ENCODE measurements around the gene SSH2.

SSH2 gene

DNA sequence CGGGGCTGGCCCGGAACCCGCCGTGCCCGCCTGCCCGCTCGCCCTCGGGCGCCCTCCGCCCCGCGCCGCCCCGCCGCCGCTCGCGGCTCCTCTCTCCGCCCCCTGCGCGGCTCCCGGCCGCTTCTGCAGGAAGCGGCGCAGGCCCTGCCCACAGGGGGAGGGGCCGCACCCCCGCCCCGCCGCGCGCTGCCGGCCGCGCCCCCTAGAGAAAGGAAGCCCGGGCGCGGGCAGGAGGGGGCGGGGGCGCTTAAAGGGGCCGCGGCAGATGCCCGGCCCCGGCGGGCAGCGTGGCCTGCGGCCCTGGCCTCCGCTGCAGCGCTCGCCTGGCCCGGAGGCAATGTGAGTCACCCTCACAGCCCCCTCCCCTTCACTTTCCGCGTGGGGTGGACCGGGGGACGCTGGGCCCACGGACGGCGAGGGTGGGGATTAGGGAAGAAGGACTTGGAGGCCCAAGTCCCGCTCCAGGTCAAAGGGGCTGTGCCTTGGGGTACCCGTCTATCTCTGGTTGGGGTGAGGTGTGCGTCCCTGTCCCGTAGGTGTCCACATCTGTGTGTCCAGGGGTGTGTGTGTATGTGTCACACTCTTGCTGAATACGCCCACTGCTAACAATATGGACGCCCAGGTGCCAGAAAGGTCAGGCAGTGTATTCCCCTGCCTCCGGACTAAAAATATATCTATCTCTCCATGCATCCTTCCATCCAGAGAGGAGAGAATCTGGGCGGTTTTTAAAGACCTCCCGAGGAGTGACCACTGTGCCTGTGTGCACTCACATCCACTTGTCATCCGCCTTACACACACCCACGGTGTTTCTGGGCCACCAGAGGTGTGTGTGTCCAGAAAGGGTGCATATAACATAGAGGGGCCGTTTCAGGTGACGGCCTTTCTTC, 340.3 kb downstream of the SSH2 start, which contains the start of gene GIT1:
Gene GIT1 (minus strand): TSS at position 125 of the 887 bp plus-strand sequence. CDS start 270 bp downstream, outside the sequence.
- Histone ChIP-seq H3K79me2 (ENCODE audit: control insufficient read depth, insufficient read depth, low read length, unreplicated experiment) (peaks cover 42% of the 10 kb centered on the region), H3K4me3 (ENCODE audit: low read depth, low read length) (peak within 1 kb of the TSS; percentile 92), H3K27ac (ENCODE audit: low read depth, low read length) (peak within 1 kb of the TSS; percentile 34; the same call in 1 of the 2 replicates), H3K36me3 (ENCODE audit: insufficient read depth, low read length) (no peaks in the 10 kb centered on the region), H3K4me1 (ENCODE audit: control insufficient read depth, insufficient read depth, low read length, unreplicated experiment) (peaks cover 45% of the 10 kb centered on the region), H3K27me3 (ENCODE audit: insufficient read depth, low read length) (no peaks in the 10 kb centered on the region), H2AFZ (ENCODE audit: low read length, unreplicated experiment) (peak within 1 kb of the TSS; percentile 83)

DNA sequence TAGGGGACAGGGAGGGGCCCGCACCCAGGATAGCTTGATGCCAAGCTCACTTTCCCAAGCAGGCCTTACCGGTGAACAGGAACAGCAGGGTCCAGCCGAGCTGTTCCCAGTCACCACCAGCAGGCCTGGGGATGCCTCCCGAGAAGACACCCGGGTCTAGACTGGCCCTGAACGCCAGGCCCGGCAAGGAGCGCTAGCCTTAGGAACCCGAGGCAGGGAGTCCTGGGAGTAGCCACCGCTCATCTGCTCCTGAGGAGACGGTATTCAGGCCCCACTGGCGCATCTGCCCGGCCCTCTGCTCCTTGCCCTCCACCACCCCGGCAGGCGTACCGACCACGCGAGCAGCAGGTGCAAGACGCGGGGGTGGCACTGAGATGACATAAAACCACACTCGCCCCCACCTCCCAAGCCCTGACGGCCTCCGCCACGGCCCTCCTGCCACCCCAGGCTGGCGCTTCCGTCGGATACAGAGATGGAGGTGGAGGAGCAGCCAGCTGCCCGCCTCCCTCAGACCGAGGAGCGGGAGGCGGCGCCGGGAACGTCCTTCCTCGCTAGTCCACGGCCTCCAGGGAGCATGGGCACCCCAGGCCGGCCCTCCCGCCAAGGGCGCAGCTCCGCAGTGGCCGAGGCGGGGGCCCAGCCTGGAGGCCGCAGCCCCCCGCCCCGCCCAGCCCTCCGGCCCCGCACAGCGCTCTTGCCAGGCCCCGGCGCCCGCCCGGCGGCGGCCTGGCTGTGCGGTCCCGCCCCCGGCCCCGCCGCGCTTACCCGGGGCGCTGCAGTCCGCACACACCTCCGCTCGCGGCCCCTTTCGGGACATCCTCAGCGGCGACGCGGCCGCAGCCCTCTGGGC, 341.2 kb downstream of the SSH2 start:
- no peaks in the 10 kb centered on the region for H3K27me3 ChIP-seq (ENCODE audit: insufficient read depth, low read length)
- peak overlapping the region; percentile 8 for H2AFZ ChIP-seq (ENCODE audit: low read length, unreplicated experiment)
- H3K4me3 ChIP-seq (ENCODE audit: low read depth, low read length), result peak overlapping the region; percentile 92
- H3K36me3 ChIP-seq (ENCODE audit: insufficient read depth, low read length), result no peaks in the 10 kb centered on the region
- peaks cover 50% of the 10 kb centered on the region for H3K4me1 ChIP-seq (ENCODE audit: control insufficient read depth, insufficient read depth, low read length, unreplicated experiment)
- H3K27ac ChIP-seq (ENCODE audit: low read depth, low read length), result no peak overlapping the region
- H3K79me2 ChIP-seq (ENCODE audit: control insufficient read depth, insufficient read depth, low read length, unreplicated experiment), result peaks cover 46% of the 10 kb centered on the region

DNA sequence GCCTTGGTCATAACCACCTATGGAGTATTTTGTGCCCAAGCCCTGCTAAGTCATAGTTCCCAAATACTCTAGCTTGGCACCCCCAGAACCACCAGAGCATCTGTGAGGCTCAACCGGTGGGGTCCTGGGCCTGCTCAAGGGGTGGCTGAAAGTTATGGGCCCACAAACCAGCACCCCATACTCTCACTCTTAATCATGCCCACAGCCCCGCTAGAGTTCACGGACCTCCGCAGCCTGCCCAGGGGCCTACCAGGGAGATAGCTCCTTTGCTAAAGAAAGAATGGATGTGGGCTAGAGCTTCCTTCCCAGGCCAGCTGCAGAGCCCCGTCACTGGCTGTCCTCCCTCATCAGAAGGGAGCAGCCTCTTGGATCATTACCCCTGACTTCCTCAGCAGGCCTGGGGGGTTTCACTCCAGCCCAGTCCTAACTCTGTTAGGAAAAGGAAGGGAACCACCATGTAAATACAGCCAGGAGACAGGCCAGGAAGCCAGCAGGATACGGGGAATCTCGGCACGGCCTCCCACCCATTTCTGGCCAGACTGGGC, 341.9 kb downstream of the SSH2 start:
- Histone ChIP-seq H3K36me3 (ENCODE audit: insufficient read depth, low read length) (no peaks in the 10 kb centered on the region), H3K4me1 (ENCODE audit: control insufficient read depth, insufficient read depth, low read length, unreplicated experiment) (peaks cover 50% of the 10 kb centered on the region), H3K27ac (ENCODE audit: low read depth, low read length) (no peak overlapping the region), H2AFZ (ENCODE audit: low read length, unreplicated experiment) (peak overlapping the region; percentile 8), H3K79me2 (ENCODE audit: control insufficient read depth, insufficient read depth, low read length, unreplicated experiment) (peaks cover 49% of the 10 kb centered on the region), H3K27me3 (ENCODE audit: insufficient read depth, low read length) (no peaks in the 10 kb centered on the region), H3K4me3 (ENCODE audit: low read depth, low read length) (peak overlapping the region; percentile 92)

DNA sequence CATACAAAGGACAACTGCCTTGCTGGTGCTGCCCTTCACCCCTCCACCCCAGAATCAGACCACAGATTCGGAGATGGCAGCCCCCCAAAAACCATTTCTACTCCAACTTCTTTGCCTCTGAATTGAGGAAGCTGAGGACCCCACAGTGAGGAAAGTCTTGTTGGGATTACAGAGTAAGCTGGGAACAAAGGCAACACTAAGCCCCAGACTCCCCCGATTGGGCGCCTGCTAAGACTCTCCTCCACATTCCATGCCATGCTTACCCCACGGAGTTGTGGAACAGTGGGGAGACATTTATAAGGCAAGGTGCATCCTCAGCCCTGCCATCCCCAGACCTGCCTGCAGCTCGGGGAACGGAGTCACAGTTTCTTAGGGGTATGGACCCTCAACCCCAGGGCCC, 342.4 kb downstream of the SSH2 start:
- H3K27ac ChIP-seq (ENCODE audit: low read depth, low read length), result no peak overlapping the region
- peaks cover 47% of the 10 kb centered on the region for H3K4me1 ChIP-seq (ENCODE audit: control insufficient read depth, insufficient read depth, low read length, unreplicated experiment)
- H2AFZ ChIP-seq (ENCODE audit: low read length, unreplicated experiment), result no peak overlapping the region
- no peaks in the 10 kb centered on the region for H3K27me3 ChIP-seq (ENCODE audit: insufficient read depth, low read length)
- H3K36me3 ChIP-seq (ENCODE audit: insufficient read depth, low read length), result peaks cover 2% of the 10 kb centered on the region; the same call in 1 of the 2 replicates
- H3K4me3 ChIP-seq (ENCODE audit: low read depth, low read length), result peak overlapping the region; percentile 92
- H3K79me2 ChIP-seq (ENCODE audit: control insufficient read depth, insufficient read depth, low read length, unreplicated experiment), result peaks cover 49% of the 10 kb centered on the region

DNA sequence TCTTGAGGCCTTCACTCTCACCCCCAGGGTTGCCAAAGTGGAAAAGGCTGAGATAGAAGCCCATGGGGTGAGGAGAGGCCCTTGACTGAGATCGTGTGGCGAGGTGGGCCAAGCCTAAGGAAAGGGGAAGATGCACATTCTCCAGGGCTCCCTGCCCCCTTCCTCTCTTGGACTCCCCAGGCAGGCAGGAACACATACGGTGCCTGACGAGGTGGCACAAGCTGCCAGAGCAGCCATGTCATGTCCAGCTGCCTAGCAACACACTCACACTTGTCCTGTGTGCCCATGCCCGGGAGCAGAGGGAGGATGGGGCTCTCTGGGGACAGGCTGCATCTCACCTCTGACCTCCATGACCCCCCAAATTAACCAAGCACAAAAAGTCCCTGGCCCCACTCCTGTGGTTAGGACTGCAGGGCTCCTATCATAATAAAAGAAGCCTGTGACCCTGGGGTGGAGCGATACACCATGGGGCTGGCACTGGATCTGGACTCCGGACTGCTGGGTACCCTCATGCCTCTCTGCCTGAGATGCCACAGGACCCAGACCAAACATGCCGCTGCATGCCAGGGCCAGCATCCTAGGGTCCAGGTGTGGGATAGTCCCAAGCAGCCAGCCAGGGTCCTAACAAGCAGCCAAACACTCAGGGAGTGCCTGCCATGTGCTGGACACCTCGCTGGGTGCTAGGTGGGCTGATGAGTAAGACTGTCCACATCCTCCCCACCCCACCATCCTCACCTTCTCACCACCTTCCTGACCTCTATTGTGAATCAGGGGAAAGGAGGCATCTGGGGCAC, 343.2 kb downstream of the SSH2 start:
- H3K27ac ChIP-seq (ENCODE audit: low read depth, low read length), result no peak overlapping the region
- peaks cover 51% of the 10 kb centered on the region for H3K79me2 ChIP-seq (ENCODE audit: control insufficient read depth, insufficient read depth, low read length, unreplicated experiment)
- H3K36me3 ChIP-seq (ENCODE audit: insufficient read depth, low read length), result peaks cover 8% of the 10 kb centered on the region; the same call in 1 of the 2 replicates
- no peak overlapping the region for H2AFZ ChIP-seq (ENCODE audit: low read length, unreplicated experiment)
- H3K27me3 ChIP-seq (ENCODE audit: insufficient read depth, low read length), result no peaks in the 10 kb centered on the region
- H3K4me3 ChIP-seq (ENCODE audit: low read depth, low read length), result peak overlapping the region; percentile 92; the same call in 1 of the 2 replicates
- peaks cover 40% of the 10 kb centered on the region for H3K4me1 ChIP-seq (ENCODE audit: control insufficient read depth, insufficient read depth, low read length, unreplicated experiment)

DNA sequence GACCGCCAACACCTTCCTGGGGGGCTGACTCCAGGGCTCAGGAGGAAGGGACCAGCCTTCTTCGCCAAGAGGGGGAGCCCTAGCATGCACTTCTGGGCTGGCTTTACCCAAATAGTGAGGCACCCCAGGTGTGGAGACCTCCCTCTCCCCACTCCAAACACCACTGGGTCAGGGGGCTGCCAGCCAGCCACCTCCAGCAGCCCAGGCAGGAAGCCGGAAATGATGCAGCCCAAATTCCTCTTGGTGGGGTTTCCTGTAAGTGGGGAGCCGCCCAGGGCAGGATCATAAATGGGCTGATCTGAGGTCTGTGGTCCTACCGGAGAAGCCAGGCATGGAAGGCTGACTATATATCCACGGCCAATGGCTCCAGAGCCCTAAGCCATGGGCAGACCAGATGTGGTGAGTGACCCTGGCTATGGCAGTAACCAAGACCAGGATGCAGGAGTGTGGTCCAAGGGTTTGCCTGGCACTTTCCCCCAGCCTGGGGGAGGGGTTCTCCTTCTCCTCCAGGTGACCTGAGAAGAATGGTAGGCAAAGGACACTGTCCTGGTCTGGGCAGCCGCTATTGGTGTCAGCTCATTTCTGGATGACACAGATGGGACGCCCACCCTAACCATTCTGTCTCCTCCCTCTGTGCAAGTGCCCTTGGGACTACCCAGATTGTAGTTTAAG, 344.8 kb downstream of the SSH2 start:
- Histone ChIP-seq H3K27ac (ENCODE audit: low read depth, low read length) (no peak overlapping the region), H3K27me3 (ENCODE audit: insufficient read depth, low read length) (no peaks in the 10 kb centered on the region), H3K4me3 (ENCODE audit: low read depth, low read length) (no peak overlapping the region), H3K4me1 (ENCODE audit: control insufficient read depth, insufficient read depth, low read length, unreplicated experiment) (peaks cover 34% of the 10 kb centered on the region), H2AFZ (ENCODE audit: low read length, unreplicated experiment) (no peak overlapping the region), H3K36me3 (ENCODE audit: insufficient read depth, low read length) (peaks cover 8% of the 10 kb centered on the region; the same call in 1 of the 2 replicates), H3K79me2 (ENCODE audit: control insufficient read depth, insufficient read depth, low read length, unreplicated experiment) (peaks cover 51% of the 10 kb centered on the region)

DNA sequence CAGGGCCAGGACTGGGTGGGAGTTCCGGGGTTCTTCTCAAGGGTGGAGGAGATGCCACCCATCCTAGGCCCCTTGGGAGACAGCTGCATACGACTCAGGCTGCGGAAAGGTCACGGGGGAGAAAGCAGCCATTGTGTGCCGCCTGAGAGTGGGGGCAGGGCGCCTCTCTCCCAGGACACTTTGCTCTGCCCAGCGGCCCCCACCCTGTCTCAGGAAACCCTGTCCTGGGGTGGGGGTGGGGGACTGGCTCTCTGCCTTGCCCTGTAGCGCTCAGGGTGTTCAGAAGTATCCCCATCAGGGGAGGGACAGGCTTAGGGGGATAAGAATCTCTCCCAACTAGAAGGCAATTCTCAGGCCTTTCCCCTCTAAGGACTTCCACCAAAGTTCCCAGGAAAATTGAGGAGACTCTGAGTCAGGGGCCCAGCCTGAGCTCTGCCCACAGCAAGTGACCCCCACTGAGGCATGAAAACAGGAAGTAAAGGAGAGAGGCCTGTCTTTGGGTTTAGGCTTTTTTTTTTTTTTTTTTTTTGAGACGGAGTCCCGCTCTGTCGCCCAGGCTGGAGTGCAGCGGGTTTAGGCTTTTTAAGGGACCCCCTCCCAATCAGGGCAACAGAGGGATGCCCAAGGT, 345.5 kb downstream of the SSH2 start:
- Histone ChIP-seq H3K79me2 (ENCODE audit: control insufficient read depth, insufficient read depth, low read length, unreplicated experiment) (peaks cover 51% of the 10 kb centered on the region), H3K4me3 (ENCODE audit: low read depth, low read length) (no peak overlapping the region), H3K27ac (ENCODE audit: low read depth, low read length) (no peak overlapping the region), H3K4me1 (ENCODE audit: control insufficient read depth, insufficient read depth, low read length, unreplicated experiment) (peaks cover 29% of the 10 kb centered on the region), H2AFZ (ENCODE audit: low read length, unreplicated experiment) (no peak overlapping the region), H3K27me3 (ENCODE audit: insufficient read depth, low read length) (no peaks in the 10 kb centered on the region), H3K36me3 (ENCODE audit: insufficient read depth, low read length) (peaks cover 8% of the 10 kb centered on the region; the same call in 1 of the 2 replicates)

DNA sequence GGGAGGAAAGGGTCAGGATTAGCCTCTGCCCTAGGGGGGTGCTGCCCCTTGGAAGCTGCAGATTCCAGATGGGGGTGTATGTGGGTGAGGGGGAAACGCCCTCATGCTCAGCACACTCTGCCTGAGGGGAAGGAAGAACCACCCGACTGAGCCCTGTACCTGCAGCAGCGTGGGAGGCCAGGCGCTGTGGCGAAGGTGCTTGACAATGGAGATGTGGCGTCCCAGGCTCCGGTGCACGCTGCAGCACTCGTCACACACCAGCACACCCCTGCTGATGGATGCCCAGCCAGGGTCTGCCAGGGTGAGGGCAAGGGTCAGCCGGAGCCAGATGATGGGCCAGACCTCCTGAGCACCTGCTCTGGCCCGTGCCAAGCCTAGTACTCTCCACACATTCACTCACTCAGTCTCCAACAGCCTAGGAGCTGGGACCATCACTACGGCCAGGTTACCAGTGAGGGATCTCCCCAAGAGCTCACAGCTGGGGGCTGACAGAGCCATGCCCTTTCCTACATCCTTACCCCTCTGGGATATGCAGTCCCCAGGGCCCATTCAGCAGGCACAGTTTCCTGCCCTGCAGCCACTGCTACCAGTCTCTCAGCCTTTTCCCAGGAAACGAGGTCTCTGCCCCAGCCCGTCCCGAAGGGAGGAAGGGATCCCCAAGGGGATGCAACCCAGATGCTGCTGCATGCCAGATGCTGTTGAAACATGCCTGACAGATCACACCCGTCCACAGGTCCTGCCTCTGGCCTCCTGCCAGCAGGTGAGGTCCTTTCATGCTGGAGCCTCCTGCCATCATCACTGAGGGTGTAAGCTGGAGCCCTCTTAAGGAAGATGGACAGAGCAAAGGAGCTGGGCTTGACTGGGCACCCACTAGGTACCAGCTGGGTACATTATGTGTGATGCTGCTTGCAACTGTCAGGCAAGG, 346.4 kb downstream of the SSH2 start:
- Histone ChIP-seq H3K4me1 (ENCODE audit: control insufficient read depth, insufficient read depth, low read length, unreplicated experiment) (peaks cover 29% of the 10 kb centered on the region), H3K27ac (ENCODE audit: low read depth, low read length) (no peak overlapping the region), H3K27me3 (ENCODE audit: insufficient read depth, low read length) (no peaks in the 10 kb centered on the region), H2AFZ (ENCODE audit: low read length, unreplicated experiment) (no peak overlapping the region), H3K4me3 (ENCODE audit: low read depth, low read length) (no peak overlapping the region), H3K79me2 (ENCODE audit: control insufficient read depth, insufficient read depth, low read length, unreplicated experiment) (peaks cover 47% of the 10 kb centered on the region), H3K36me3 (ENCODE audit: insufficient read depth, low read length) (peaks cover 8% of the 10 kb centered on the region; the same call in 1 of the 2 replicates)

All from ACC112 (cell line).